IPS-15b (cell line): ENCODE data around the gene MAGI2.
"Not testable (repeated sequence)": the region's sequence is repeated elsewhere in the genome, so short reads cannot be mapped to it uniquely, and the experiment has no call there.

Experiments used
- H3K27me3 ChIP-seq: one replicate; pipeline ENCODE4 v1.6.1; 2013; ENCODE audit warnings: low read length; ENCODE audit not compliant: control insufficient read depth, insufficient read depth
- H3K36me3 ChIP-seq: one replicate; pipeline ENCODE4 v1.6.1; 2013; ENCODE audit warnings: low read length; ENCODE audit not compliant: control insufficient read depth, insufficient read depth
- H3K4me1 ChIP-seq: one replicate; pipeline ENCODE4 v1.6.1; 2013; ENCODE audit warnings: mild to moderate bottlenecking, low read length; ENCODE audit not compliant: control insufficient read depth, insufficient read depth
- H3K4me3 ChIP-seq: one replicate; pipeline ENCODE4 v1.5.1; 2013; ENCODE audit warnings: low read depth, low read length
- H3K9ac ChIP-seq: one replicate; pipeline ENCODE4 v1.6.1; 2013; ENCODE audit warnings: low read depth, mild to moderate bottlenecking, low read length
- H3K9me3 ChIP-seq: one replicate; pipeline ENCODE4 v1.6.1; 2013; ENCODE audit warnings: mild to moderate bottlenecking, low read length; ENCODE audit not compliant: control insufficient read depth, insufficient read depth

MAGI2 gene

DNA sequence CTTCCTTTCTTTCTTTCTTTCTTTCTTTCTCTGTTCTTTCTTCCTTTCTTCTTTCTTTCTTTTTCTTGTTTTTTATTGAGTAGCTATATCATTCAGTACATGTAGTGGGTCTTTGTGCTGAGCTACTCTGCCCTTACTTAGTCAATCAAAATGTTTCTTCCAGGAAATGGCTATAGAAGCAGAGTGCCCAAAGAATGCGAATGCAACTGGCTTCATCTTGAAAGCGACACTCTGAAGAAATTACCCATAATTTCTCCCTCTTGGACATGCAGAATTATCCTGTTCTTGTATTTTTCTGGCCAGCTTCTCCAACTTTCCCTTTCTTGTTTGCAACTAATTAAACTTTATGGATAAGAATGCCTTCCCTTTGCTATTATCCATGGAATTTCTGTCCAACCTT is 441.5 kb downstream of the MAGI2 start:
- H3K9ac ChIP-seq, result no peak overlapping the region
- no peaks in the 10 kb centered on the region for H3K4me1 ChIP-seq
- no peaks in the 10 kb centered on the region for H3K27me3 ChIP-seq
- H3K9me3 ChIP-seq, result no peaks in the 10 kb centered on the region
- no peak overlapping the region for H3K4me3 ChIP-seq
- H3K36me3 ChIP-seq, result no peaks in the 10 kb centered on the region

DNA sequence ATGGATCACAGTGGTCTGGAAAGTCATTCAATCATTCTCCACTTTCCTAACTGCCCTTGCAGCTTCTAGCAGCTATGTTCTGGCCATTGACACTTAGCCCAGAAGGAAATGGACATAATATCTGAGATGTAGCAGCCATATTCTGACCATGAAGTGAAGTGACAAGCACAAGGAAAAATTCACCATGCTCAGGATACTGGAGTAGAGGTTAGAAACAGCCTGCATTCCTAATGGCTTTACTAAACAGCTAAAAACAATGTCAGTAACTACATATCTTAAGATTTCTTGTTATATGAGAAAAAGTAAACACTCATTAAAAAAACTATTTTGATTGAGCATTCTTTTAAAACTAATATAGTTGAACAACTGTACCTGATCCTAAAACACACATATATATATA is 443.8 kb downstream of the MAGI2 start:
- Histone ChIP-seq H3K4me3 (no peak overlapping the region), H3K27me3 (no peaks in the 10 kb centered on the region), H3K4me1 (no peaks in the 10 kb centered on the region), H3K9ac (no peak overlapping the region), H3K9me3 (no peaks in the 10 kb centered on the region), H3K36me3 (no peaks in the 10 kb centered on the region)

DNA sequence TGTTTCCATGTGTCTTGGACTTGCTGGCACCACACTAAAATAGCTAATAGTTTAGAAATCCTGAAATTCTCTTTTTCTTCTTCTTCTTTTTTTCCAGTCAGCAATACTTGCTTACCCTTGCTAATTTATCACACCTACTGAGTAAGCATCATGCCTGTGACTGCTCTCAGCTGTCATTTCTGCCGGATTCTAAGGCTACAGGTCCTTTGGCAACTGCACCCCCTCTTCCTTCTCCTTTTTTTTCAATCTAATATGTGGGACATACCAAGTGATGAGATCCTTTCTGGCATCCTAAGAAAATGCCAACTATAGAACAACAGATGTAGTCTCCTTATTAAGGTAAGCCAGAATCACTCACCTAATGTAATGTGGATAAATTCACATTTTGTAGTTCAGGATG is 444.7 kb downstream of the MAGI2 start:
- no peak overlapping the region for H3K4me3 ChIP-seq
- no peak overlapping the region for H3K9ac ChIP-seq
- H3K27me3 ChIP-seq, result no peaks in the 10 kb centered on the region
- no peaks in the 10 kb centered on the region for H3K9me3 ChIP-seq
- no peaks in the 10 kb centered on the region for H3K4me1 ChIP-seq
- no peaks in the 10 kb centered on the region for H3K36me3 ChIP-seq

DNA sequence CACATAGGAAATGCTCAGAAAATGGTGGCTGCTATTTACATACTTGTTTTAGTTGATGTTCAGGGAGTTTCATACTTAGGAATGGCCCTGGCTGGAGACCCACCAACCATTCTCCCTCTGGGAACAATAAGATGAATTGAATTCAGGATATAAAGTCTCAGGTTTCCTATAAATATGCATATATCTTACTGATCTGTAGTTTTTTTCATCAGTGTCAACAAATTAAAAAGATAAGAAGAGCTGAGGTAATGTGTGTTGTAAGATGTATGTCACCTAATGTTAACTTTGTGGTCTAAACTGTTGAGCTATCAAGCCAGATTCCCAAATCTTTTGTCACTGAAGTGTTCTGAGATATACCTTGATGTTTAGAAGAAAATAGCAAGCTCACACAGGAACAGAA is 457.5 kb downstream of the MAGI2 start:
- H3K4me3 ChIP-seq, result no peak overlapping the region
- no peaks in the 10 kb centered on the region for H3K9me3 ChIP-seq
- H3K27me3 ChIP-seq, result no peaks in the 10 kb centered on the region
- no peak overlapping the region for H3K9ac ChIP-seq
- no peaks in the 10 kb centered on the region for H3K36me3 ChIP-seq
- H3K4me1 ChIP-seq, result no peaks in the 10 kb centered on the region

DNA sequence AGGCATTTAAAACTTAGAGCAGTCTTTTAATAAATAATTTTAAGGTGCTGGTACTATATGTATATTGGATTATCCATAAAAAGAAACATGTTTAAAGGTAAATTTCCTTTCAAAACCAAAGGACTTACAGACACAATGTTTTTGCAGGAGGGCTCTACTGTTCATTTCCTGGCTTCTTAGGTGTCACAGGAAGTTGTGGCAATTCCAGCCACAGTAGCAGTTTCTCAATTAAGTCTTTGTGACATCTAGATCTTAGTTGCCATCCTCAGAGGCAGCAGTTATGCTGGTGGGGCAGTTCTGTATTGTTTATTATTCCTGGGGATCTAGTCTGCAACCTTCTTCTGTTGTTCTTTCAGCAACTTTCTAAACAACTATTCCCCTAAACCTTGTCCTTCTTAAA is 460.1 kb downstream of the MAGI2 start:
- no peaks in the 10 kb centered on the region for H3K27me3 ChIP-seq
- H3K9me3 ChIP-seq, result no peaks in the 10 kb centered on the region
- H3K4me3 ChIP-seq, result no peak overlapping the region
- H3K9ac ChIP-seq, result no peak overlapping the region
- H3K4me1 ChIP-seq, result no peaks in the 10 kb centered on the region
- no peaks in the 10 kb centered on the region for H3K36me3 ChIP-seq

DNA sequence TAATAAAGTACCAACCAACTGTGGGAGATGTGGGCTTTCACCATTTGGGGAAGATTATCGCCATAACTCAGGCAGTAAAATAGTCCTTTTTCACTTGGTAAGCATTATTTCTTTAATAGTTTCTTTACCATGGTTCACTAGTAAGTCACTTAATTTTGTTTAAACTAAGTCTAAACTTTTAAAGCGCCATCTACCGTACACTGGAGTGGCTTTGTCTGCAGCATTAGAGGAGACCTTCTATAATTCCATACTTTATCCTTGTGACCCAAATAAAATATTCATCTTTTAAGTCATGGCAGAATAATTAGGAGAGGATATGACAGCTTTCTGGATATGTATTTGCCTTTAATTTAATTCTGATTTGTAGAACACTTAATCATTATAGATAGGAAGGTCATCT is 468.0 kb downstream of the MAGI2 start:
- H3K36me3 ChIP-seq, result no peaks in the 10 kb centered on the region

DNA sequence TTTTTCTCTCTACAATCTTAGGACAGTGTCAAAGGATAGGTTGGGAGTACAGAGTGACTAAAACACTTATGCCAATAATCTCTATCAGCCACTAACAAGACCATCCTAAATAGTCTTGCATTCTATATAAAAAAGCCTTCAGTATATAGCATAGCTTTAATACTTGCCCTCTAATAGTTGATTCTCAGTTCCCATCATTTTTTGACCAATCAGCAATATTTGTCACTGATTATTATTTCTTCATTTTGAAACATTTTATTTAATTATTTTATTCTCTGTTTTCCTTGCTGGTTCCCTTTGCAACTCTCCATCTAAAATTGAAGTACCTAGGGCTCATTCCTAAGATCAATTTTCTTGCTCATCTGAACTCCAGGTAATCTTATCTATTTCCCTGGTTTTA is 470.0 kb downstream of the MAGI2 start:
- Histone ChIP-seq H3K9ac (no peak overlapping the region), H3K27me3 (no peaks in the 10 kb centered on the region), H3K36me3 (no peaks in the 10 kb centered on the region), H3K4me3 (no peak overlapping the region), H3K9me3 (no peaks in the 10 kb centered on the region), H3K4me1 (no peaks in the 10 kb centered on the region)

More for the DNA sequence above, 468.0 kb downstream of the MAGI2 start:
- H3K4me1 ChIP-seq, result no peaks in the 10 kb centered on the region
- H3K4me3 ChIP-seq, result no peak overlapping the region
- H3K9me3 ChIP-seq, result no peaks in the 10 kb centered on the region
- no peak overlapping the region for H3K9ac ChIP-seq
- H3K27me3 ChIP-seq, result no peaks in the 10 kb centered on the region

DNA sequence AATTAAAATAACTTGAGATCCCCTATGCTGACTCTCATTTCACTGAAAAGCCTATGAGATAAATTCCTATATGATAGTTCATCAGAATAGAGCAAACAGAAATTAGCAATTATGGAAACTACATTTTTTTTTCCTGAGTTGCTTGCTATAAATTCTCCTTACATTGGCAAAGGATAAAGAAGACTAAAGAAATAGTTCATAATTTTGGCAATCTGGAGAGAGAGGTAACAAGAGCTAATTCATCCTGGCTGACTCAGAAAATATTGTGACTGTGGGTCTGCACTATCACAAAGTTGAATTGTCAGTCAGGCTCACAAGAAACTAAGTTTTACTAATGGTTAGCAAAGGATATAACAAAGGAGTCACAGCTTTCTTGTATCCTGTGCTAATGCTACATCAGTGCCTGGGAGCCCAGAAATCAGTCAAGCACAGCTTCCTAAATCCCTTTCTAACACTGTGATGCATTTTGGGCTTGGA is 483.0 kb downstream of the MAGI2 start:
- Histone ChIP-seq H3K36me3 (no peaks in the 10 kb centered on the region), H3K27me3 (no peaks in the 10 kb centered on the region), H3K9ac (no peak overlapping the region)

DNA sequence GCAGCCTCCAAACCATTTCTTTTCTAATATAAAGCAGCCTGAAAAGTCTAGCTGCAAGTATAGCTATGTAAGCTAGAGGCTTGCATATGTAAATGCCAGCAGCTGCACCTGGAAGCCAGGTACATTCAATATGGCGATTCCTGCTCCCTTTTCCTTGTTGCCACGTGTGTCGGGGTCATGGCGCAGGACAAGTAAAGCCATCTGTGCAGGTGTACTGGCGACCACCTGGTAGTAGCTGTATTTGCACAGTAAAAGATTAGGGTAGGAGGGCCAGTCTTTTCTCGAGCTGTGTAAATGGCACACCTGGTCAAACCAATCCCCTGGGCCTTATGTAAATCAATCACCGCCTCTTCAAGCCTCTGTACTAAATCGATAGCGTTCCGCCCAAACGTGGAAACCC is 484.5 kb downstream of the MAGI2 start:
- H3K4me1 ChIP-seq, result peaks cover 2% of the 10 kb centered on the region
- H3K4me3 ChIP-seq, result no peak overlapping the region
- H3K36me3 ChIP-seq, result no peaks in the 10 kb centered on the region
- H3K27me3 ChIP-seq, result no peaks in the 10 kb centered on the region
- H3K9me3 ChIP-seq, result no peaks in the 10 kb centered on the region
- no peak overlapping the region for H3K9ac ChIP-seq

More for the DNA sequence above, 483.0 kb downstream of the MAGI2 start:
- H3K4me3 ChIP-seq, result no peak overlapping the region
- H3K9me3 ChIP-seq, result no peaks in the 10 kb centered on the region
- H3K4me1 ChIP-seq, result peaks cover 2% of the 10 kb centered on the region

DNA sequence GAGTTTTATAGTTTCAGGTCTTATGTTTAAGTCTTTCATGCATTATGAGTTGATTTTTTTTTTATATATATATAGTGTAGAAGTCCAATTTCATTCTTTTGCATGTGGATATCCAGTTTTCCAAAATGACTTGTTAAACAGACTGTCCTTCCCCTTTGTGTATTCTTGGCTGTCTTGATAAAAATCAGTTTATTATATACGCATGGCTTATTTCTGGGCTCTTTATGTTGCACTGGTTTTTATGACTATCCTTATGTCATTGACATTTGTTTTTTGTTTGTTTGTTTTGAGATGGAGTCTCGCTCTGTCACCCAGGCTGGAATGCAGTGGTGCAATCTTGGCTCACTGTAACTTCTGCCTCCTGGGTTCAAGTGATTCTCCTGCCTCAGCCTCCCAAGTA is 485.9 kb downstream of the MAGI2 start:
- H3K4me1 ChIP-seq, H3K4me3 ChIP-seq, H3K27me3 ChIP-seq, H3K9ac ChIP-seq, H3K9me3 ChIP-seq, H3K36me3 ChIP-seq: not testable (repeated sequence)

DNA sequence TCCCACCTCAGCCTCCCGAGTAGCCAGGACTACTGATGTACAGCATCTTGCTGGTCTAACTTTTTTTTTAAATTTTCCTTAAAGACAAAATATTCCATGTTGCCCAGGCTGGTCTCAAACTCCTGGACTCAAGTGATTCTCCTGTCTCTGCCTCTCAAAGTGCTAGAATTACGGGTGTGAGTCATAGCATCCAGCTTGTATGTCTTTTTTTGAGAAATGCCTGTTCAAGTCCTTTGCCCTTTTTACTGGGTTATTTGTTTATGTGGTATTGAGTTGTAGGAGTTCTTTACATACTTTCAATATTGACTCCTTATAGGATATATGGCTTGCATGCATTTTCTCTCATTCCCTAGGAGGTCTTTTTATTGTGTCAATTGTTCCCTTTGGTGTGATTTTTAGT is 486.4 kb downstream of the MAGI2 start:
- Histone ChIP-seq H3K4me3 (no peak overlapping the region), H3K4me1 (no peaks in the 10 kb centered on the region), H3K27me3 (no peaks in the 10 kb centered on the region), H3K36me3 (no peaks in the 10 kb centered on the region), H3K9ac (no peak overlapping the region), H3K9me3 (no peaks in the 10 kb centered on the region)

DNA sequence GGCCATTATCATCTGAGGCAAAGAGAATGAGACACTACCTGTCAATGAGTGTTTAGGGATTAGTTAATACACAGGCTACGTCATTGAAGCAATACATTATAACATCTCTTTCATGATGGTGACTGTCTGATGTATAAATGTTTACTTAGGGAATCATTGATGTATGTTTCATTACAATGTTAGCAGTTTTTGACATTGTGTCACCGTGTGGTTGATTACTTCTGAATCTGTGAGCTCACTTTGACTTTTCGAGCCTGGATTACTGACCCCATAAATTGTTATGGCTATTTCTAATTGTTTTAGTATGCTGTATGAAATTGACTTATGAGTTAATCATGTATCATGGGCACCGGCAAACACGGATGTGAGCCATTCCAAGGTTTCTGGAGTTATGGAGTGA is 494.0 kb downstream of the MAGI2 start:
- H3K4me1 ChIP-seq, result no peaks in the 10 kb centered on the region
- H3K36me3 ChIP-seq, result no peaks in the 10 kb centered on the region
- H3K9me3 ChIP-seq, result no peaks in the 10 kb centered on the region
- no peaks in the 10 kb centered on the region for H3K27me3 ChIP-seq
- H3K4me3 ChIP-seq, result no peak overlapping the region
- no peak overlapping the region for H3K9ac ChIP-seq

DNA sequence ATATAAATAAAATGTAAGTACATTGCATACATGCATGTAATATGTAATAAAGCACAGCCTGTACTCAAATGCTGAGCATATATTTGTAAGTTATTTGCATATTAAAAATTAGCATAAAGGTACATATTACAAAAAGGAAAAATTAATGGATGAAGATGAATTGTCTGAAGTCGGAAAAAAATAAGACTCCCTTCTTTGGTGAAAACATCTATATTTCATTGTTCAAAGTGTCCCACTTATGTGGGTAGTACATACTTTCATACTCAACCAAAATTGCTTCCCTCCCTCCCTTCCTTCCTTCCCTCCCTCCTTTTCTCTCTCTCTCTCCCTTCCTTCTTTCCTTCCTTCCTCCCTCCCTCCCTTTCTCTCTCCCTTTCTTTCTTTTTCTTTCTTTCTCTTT is 498.1 kb downstream of the MAGI2 start:
- no peak overlapping the region for H3K9ac ChIP-seq
- no peaks in the 10 kb centered on the region for H3K36me3 ChIP-seq
- no peak overlapping the region for H3K4me3 ChIP-seq
- no peaks in the 10 kb centered on the region for H3K9me3 ChIP-seq
- no peaks in the 10 kb centered on the region for H3K4me1 ChIP-seq
- no peaks in the 10 kb centered on the region for H3K27me3 ChIP-seq
